HCT116 (cell line): ENCODE results near the gene FRK. TPM values are rescaled to one million over a fixed set of nuclear protein-coding genes. Genes with fewer than 3 reads are reported as not detected.

Experiments used
- ATAC-seq: fragments of 200-7000 bp; cut with Tn5 transposase; 2 replicates; pipeline ENCODE4 v1.9.1; 2020; ENCODE audit warnings: mild to moderate bottlenecking, moderate library complexity
- BruUV-seq: library from RNA; stranded (reverse); fragments of 400-500 nt; replicated peaks from 2 replicates; lab custom pipeline; 2021; lab: Mats Ljungman, UMichigan
- CTCF ChIA-PET: fragments of 300-600 bp; sonication (Branson Sonifier 250); formaldehyde crosslinking; loops from one replicate; lab custom pipeline; 2021; ENCODE audit warnings: antibody characterized with exemption; lab: Charles Lee
- POLR2A ChIA-PET: fragments of 300-600, 350-600 bp; sonication (Branson Sonifier 250); formaldehyde crosslinking; loops from one replicate; lab custom pipeline; 2021; ENCODE audit warnings: antibody characterized with exemption; lab: Charles Lee
- RAD21 ChIA-PET, 2 experiments: fragments of 300-600 bp; sonication (Branson Sonifier 250); formaldehyde crosslinking; loops; one replicate each; lab custom pipeline; 2023; ENCODE audit warnings: low total read pairs in 2 of 2; ENCODE audit not compliant: uncharacterized antibody in 2 of 2, unreplicated experiment in 2 of 2, low non-redundant PET in 1 of 2; lab: Charles Lee
- DNase-seq: peaks from one replicate; pipeline ENCODE4 v3.0.0-alpha.2; 2010; ENCODE audit warnings: low read depth, low spot score
- H2AFZ ChIP-seq: fragments of 200-600 bp; shearing (Covaris generic), sonication (generic); 2 replicates; pipeline ENCODE4 v1.6.1; 2017; ENCODE audit warnings: low read depth, mixed run types, mixed read lengths, antibody characterized with exemption, low read length; ENCODE audit not compliant: poor library complexity, severe bottlenecking
- H3K27ac ChIP-seq: 2 replicates; pipeline ENCODE4 v1.5.1; 2012; ENCODE audit warnings: low read depth, low read length
- H3K27me3 ChIP-seq: fragments of 200-600 bp; sonication (generic); 2 replicates; pipeline ENCODE4 v1.6.1; 2016; ENCODE audit warnings: mixed run types, low read length, mixed read lengths; ENCODE audit not compliant: insufficient read depth
- H3K36me3 ChIP-seq, 2 experiments: fragments of 200-500 bp in 1 of 2; fragments of 200-600 bp in 1 of 2; sonication (Bioruptor generic) in 1 of 2; sonication (generic) in 1 of 2; 2 replicates each; pipeline versions ENCODE4 v1.5.1 to v1.6.1; 2014 to 2016; ENCODE audit warnings: low read length in 2 of 2, inconsistent platforms in 1 of 2, mixed read lengths in 1 of 2, mixed run types in 1 of 2; ENCODE audit not compliant: insufficient read depth in 2 of 2, control insufficient read depth in 1 of 2
- H3K4me1 ChIP-seq, 2 experiments: fragments of 200-600 bp in 1 of 2; sonication (generic) in 1 of 2; 2 replicates each; pipeline versions ENCODE4 v1.5.1 to v1.6.1; 2012 to 2017; ENCODE audit warnings: low read length in 2 of 2, inconsistent platforms in 1 of 2, mild to moderate bottlenecking in 1 of 2, mixed read lengths in 1 of 2, mixed run types in 1 of 2, moderate library complexity in 1 of 2; ENCODE audit not compliant: insufficient read depth in 2 of 2, control insufficient read depth in 1 of 2
- H3K4me2 ChIP-seq: fragments of 200-600 bp; sonication (generic); 2 replicates; pipeline ENCODE4 v1.6.1; 2017; ENCODE audit warnings: mixed run types, low read length, mixed read lengths
- H3K4me3 ChIP-seq, 2 experiments: fragments of 200-600 bp in 1 of 2; sonication (generic) in 1 of 2; replicated peaks in 1 of 2; 2 replicates each; pipeline ENCODE4 v1.5.1; 2011 to 2016; ENCODE audit warnings: low read length in 2 of 2, control low read depth in 1 of 2, low read depth in 1 of 2, mild to moderate bottlenecking in 1 of 2, mixed read lengths in 1 of 2, mixed run types in 1 of 2
- H3K79me2 ChIP-seq: fragments of 200-600 bp; sonication (generic); 2 replicates; pipeline ENCODE4 v1.6.1; 2017; ENCODE audit warnings: mild to moderate bottlenecking, mixed run types, low read length, moderate library complexity, mixed read lengths; ENCODE audit not compliant: insufficient read depth
- H3K9ac ChIP-seq: fragments of 200-600 bp; sonication (generic); 2 replicates; pipeline ENCODE4 v1.6.1; 2016; ENCODE audit warnings: low read length, mixed read lengths
- H3K9me2 ChIP-seq: fragments of 200-600 bp; sonication (generic), shearing (Covaris generic); 2 replicates; pipeline ENCODE4 v1.6.1; 2017; ENCODE audit warnings: mixed run types, mild to moderate bottlenecking, moderate library complexity; ENCODE audit not compliant: insufficient read depth
- H3K9me3 ChIP-seq, 2 experiments: fragments of 200-500 bp in 1 of 2; fragments of 200-600 bp in 1 of 2; sonication (Bioruptor generic) in 1 of 2; sonication (generic) in 1 of 2; 2 replicates each; pipeline ENCODE4 v1.6.1; 2014 to 2017; ENCODE audit warnings: low read length in 2 of 2, mixed read lengths in 2 of 2, inconsistent platforms in 1 of 2, low read depth in 1 of 2, mild to moderate bottlenecking in 1 of 2, mixed run types in 1 of 2, moderate library complexity in 1 of 2; ENCODE audit not compliant: control insufficient read depth in 1 of 2, insufficient read depth in 1 of 2
- H4K20me1 ChIP-seq: fragments of 200-600 bp; sonication (generic), shearing (Covaris generic); 2 replicates; pipeline ENCODE4 v1.6.1; 2017; ENCODE audit warnings: mixed run types, mild to moderate bottlenecking, moderate library complexity; ENCODE audit not compliant: insufficient read depth
- ATF3 ChIP-seq: IDR thresholded peaks from 2 replicates; pipeline ENCODE4 v1.6.1; 2012
- CBX3 ChIP-seq: IDR thresholded peaks from 2 replicates; pipeline ENCODE4 v1.6.1; 2012; ENCODE audit warnings: low read depth
- EGR1 ChIP-seq: IDR thresholded peaks from 2 replicates; pipeline ENCODE4 v1.6.1; 2012; ENCODE audit warnings: low read depth
- EZH2 ChIP-seq: fragments of 200-600 bp; sonication (generic); IDR thresholded peaks from 2 replicates; pipeline ENCODE4 v1.6.1; 2017; ENCODE audit warnings: antibody characterized with exemption, mixed run types
- EZH2phosphoT487 ChIP-seq: fragments of 200-600 bp; IDR thresholded peaks from 2 replicates; pipeline ENCODE4 v1.6.1; 2018; ENCODE audit warnings: antibody characterized with exemption, borderline replicate concordance
- FOSL1 ChIP-seq: IDR thresholded peaks from 2 replicates; pipeline ENCODE4 v1.6.1; 2012; ENCODE audit warnings: low read depth
- JUND ChIP-seq: IDR thresholded peaks from 2 replicates; pipeline ENCODE4 v1.6.1; 2012
- POLR2AphosphoS5 ChIP-seq: IDR thresholded peaks from 2 replicates; pipeline ENCODE4 v1.6.1; 2011; ENCODE audit warnings: mild to moderate bottlenecking, low read depth, low read length, moderate library complexity
- REST ChIP-seq: IDR thresholded peaks from 2 replicates; pipeline ENCODE4 v1.6.1; 2012; ENCODE audit warnings: low read depth
- SRF ChIP-seq: IDR thresholded peaks from 2 replicates; pipeline ENCODE4 v1.6.1; 2012; ENCODE audit warnings: low read depth
- ZFX ChIP-seq: fragments of 450-650 bp; IDR thresholded peaks from 2 replicates; pipeline ENCODE4 v1.6.1; 2017
- ZNF274 ChIP-seq: fragments of 200-500 bp; sonication (Bioruptor generic); IDR thresholded peaks from 2 replicates; pipeline ENCODE4 v1.6.1; 2014; ENCODE audit warnings: mild to moderate bottlenecking, low read depth, low read length, inconsistent platforms
- intact Hi-C: fragments of 100-400 bp; cut with micrococcal nuclease; formaldehyde crosslinking; loops from 2 replicates; pipeline ENCODE4 v1.10.0; 2022
- total RNA-seq: library from RNA; stranded (reverse); gene quantifications from one replicate; pipeline ENCODE4 v1.2.1, GENCODE V29; 2021; ENCODE audit not compliant: unreplicated experiment
- TF ChIP-seq, protein P1 (sequence below): IDR thresholded peaks from 2 replicates; pipeline ENCODE4 v1.6.1; 2012

Gene FRK
- total RNA-seq, 1 experiment from 2014 or later, result 3.7 TPM

- TF ChIP-seq REST (no peak), EGR1 (no peak)
Measured at GRCh38 chr6:116003668-116004067, 57.0 kb downstream of the FRK start (continued).

DNA sequence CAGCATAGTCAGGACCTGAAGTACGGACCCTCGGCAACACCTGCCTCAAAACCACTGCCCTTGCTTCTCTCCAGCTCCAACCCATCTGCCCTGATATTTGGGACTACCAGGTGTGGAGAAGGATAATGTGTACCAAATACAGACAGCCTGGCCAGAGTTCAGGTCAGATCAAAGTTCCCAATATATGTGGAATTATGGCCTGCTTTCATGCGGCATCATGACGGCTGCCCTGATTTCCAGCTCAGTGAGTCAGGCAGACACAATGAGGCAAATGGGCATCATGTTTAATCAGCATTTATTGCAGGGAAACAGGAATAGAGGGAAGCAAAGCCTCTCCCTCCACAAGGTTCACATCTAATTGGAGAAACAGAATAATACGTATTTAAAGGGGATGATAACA is 57.9 kb downstream of the FRK start:
- RAD21 ChIA-PET, result no interaction called here
- BruUV-seq, result no TSS peak
- CTCF ChIA-PET, result interaction anchor here (1.9 kb wide), 1 partner anchor 8 kb away, joined by 5 read pairs; no protein-coding TSS in a partner anchor
- no peak overlapping the region for H3K4me3 ChIP-seq
- H3K4me2 ChIP-seq, result no peak overlapping the region
- no peaks in the 10 kb centered on the region for H3K9me2 ChIP-seq
- POLR2A ChIA-PET, result no interaction called here
- no peaks in the 10 kb centered on the region for H3K4me1 ChIP-seq
- H3K27me3 ChIP-seq, result no peaks in the 10 kb centered on the region
- no peaks in the 10 kb centered on the region for H3K36me3 ChIP-seq
- H4K20me1 ChIP-seq, result no peaks in the 10 kb centered on the region
- intact Hi-C loops, result no loop called here
- H3K79me2 ChIP-seq, result no peaks in the 10 kb centered on the region
- TF ChIP-seq POLR2AphosphoS5 (no peak), ZFX (no peak), SRF (no peak), EGR1 (no peak), CBX3 (no peak), ATF3 (no peak), EZH2 (no peak), ZNF274 (no peak), EZH2phosphoT487 (no peak), FOSL1 (no peak), JUND (no peak)
- TF ChIP-seq, protein P1, sequence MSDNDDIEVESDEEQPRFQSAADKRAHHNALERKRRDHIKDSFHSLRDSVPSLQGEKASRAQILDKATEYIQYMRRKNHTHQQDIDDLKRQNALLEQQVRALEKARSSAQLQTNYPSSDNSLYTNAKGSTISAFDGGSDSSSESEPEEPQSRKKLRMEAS, result no peak
- DNase-seq (no peak), ATAC-seq (no peak)
- H3K9ac ChIP-seq, result no peak overlapping the region
- no peak overlapping the region for H3K27ac ChIP-seq
- H2AFZ ChIP-seq, result no peak overlapping the region
- no peaks in the 10 kb centered on the region for H3K9me3 ChIP-seq
